ENCODE data around the gene SPATA3.

- TF ChIP-seq CTCF (IDR thresholded peaks at IDR 0.05 in 4 of 5, conservative IDR thresholded peaks at IDR 0.05 in 1 of 5) (no peak), POLR2A (IDR thresholded peaks at IDR 0.05) (no peak)
These were observed 12.4 kb upstream of the SPATA3 start for GRCh38 chr2:230983566-230983965.

Measured in gastrocnemius medialis (tissue), 4 donors.